ENCODE measurements around the gene LEMD2. TPM values are rescaled to one million over a fixed set of nuclear protein-coding genes. Genes with fewer than 3 reads are reported as not detected.

Gene LEMD2
- total RNA-seq, 2 experiments from 2014 or later, result 49.9 to 59.8 TPM

GRCh38 chr6:33815854-33816253 lies 26.9 kb upstream of the LEMD2 start:
- CTCF ChIA-PET, result no interaction called here
- Mint-ChIP-seq H3K27ac (no peak overlapping the region), H3K4me1 (ENCODE audit: low read depth) (peaks cover 2% of the 10 kb centered on the region), H3K4me3 (no peak overlapping the region), H3K36me3 (ENCODE audit: low read depth) (no peaks in the 10 kb centered on the region), H3K9me3 (ENCODE audit: insufficient read depth) (no peaks in the 10 kb centered on the region), H3K27me3 (ENCODE audit: low read depth) (peaks cover 21% of the 10 kb centered on the region)
- no peak for DNase-seq
- peak; percentile 53 for ATAC-seq
- POLR2A ChIA-PET, result no interaction called here

GRCh38 chr6:33813990-33814985 lies 25.4 kb upstream of the LEMD2 start:
- H3K4me1 Mint-ChIP-seq (ENCODE audit: low read depth), result no peaks in the 10 kb centered on the region
- H3K9me3 Mint-ChIP-seq (ENCODE audit: insufficient read depth), result no peaks in the 10 kb centered on the region
- ChIA-PET POLR2A (no interaction called here), CTCF (no interaction called here)
- ATAC-seq, result no peak
- H3K27ac Mint-ChIP-seq, result no peak overlapping the region
- H3K27me3 Mint-ChIP-seq (ENCODE audit: low read depth), result peaks cover 29% of the 10 kb centered on the region
- H3K4me3 Mint-ChIP-seq, result no peak overlapping the region
- no peaks in the 10 kb centered on the region for H3K36me3 Mint-ChIP-seq (ENCODE audit: low read depth)
- DNase-seq, result no peak

- Mint-ChIP-seq H3K27me3 (ENCODE audit: low read depth) (peaks cover 38% of the 10 kb centered on the region), H3K4me3 (no peak overlapping the region), H3K27ac (no peak overlapping the region), H3K4me1 (ENCODE audit: low read depth) (peaks cover 6% of the 10 kb centered on the region), H3K9me3 (ENCODE audit: insufficient read depth) (no peaks in the 10 kb centered on the region), H3K36me3 (ENCODE audit: low read depth) (no peaks in the 10 kb centered on the region)
- ChIA-PET POLR2A (interaction anchor here (0.6 kb wide), 1 partner anchor 1735 kb away, joined by 4 read pairs; no protein-coding TSS in a partner anchor), CTCF (no interaction called here)
- ATAC-seq (no peak), DNase-seq (no peak)
These were observed 24.4 kb upstream of the LEMD2 start for GRCh38 chr6:33813246-33813904.

GRCh38 chr6:33812669-33813068 lies 23.7 kb upstream of the LEMD2 start:
- Mint-ChIP-seq H3K4me3 (no peak overlapping the region), H3K36me3 (ENCODE audit: low read depth) (no peaks in the 10 kb centered on the region), H3K27ac (no peak overlapping the region), H3K9me3 (ENCODE audit: insufficient read depth) (no peaks in the 10 kb centered on the region), H3K4me1 (ENCODE audit: low read depth) (peaks cover 13% of the 10 kb centered on the region), H3K27me3 (ENCODE audit: low read depth) (peaks cover 45% of the 10 kb centered on the region)
- DNase-seq (peak; percentile 65), ATAC-seq (peak; percentile 72)
- ChIA-PET CTCF (no interaction called here), POLR2A (interaction anchor here (0.6 kb wide), 1 partner anchor 1735 kb away, joined by 4 read pairs; no protein-coding TSS in a partner anchor)

- no peak overlapping the region for H3K4me3 Mint-ChIP-seq
- DNase-seq, result no peak
- no peaks in the 10 kb centered on the region for H3K9me3 Mint-ChIP-seq (ENCODE audit: insufficient read depth)
- peaks cover 57% of the 10 kb centered on the region for H3K27me3 Mint-ChIP-seq (ENCODE audit: low read depth)
- no peak overlapping the region for H3K27ac Mint-ChIP-seq
- ATAC-seq, result no peak
- H3K4me1 Mint-ChIP-seq (ENCODE audit: low read depth), result peaks cover 21% of the 10 kb centered on the region
- ChIA-PET POLR2A (no interaction called here), CTCF (no interaction called here)
- H3K36me3 Mint-ChIP-seq (ENCODE audit: low read depth), result no peaks in the 10 kb centered on the region
These were observed 20.7 kb upstream of the LEMD2 start for GRCh38 chr6:33809594-33809993.

- DNase-seq (no peak), ATAC-seq (no peak)
- Mint-ChIP-seq H3K36me3 (ENCODE audit: low read depth) (no peaks in the 10 kb centered on the region), H3K9me3 (ENCODE audit: insufficient read depth) (no peaks in the 10 kb centered on the region), H3K4me1 (ENCODE audit: low read depth) (peaks cover 21% of the 10 kb centered on the region), H3K4me3 (no peak overlapping the region), H3K27me3 (ENCODE audit: low read depth) (peaks cover 56% of the 10 kb centered on the region), H3K27ac (no peak overlapping the region)
- ChIA-PET CTCF (no interaction called here), POLR2A (no interaction called here)
These were observed 19.8 kb upstream of the LEMD2 start for GRCh38 chr6:33808641-33809180.

GRCh38 chr6:33807606-33808005 lies 18.7 kb upstream of the LEMD2 start:
- peaks cover 52% of the 10 kb centered on the region for H3K27me3 Mint-ChIP-seq (ENCODE audit: low read depth)
- POLR2A ChIA-PET, result no interaction called here
- CTCF ChIA-PET, result interaction anchor here (1.0 to 1.6 kb wide), 3 partner anchors 36 to 247 kb away, joined by 3 to 4 read pairs (median 3); no protein-coding TSS in a partner anchor
- peaks cover 21% of the 10 kb centered on the region for H3K4me1 Mint-ChIP-seq (ENCODE audit: low read depth)
- no peak for DNase-seq
- no peaks in the 10 kb centered on the region for H3K9me3 Mint-ChIP-seq (ENCODE audit: insufficient read depth)
- no peak overlapping the region for H3K27ac Mint-ChIP-seq
- no peak for ATAC-seq
- no peaks in the 10 kb centered on the region for H3K36me3 Mint-ChIP-seq (ENCODE audit: low read depth)
- no peak overlapping the region for H3K4me3 Mint-ChIP-seq

- Mint-ChIP-seq H3K4me3 (no peak overlapping the region), H3K27ac (no peak overlapping the region), H3K9me3 (ENCODE audit: insufficient read depth) (no peaks in the 10 kb centered on the region), H3K27me3 (ENCODE audit: low read depth) (peaks cover 49% of the 10 kb centered on the region), H3K4me1 (ENCODE audit: low read depth) (peaks cover 21% of the 10 kb centered on the region), H3K36me3 (ENCODE audit: low read depth) (no peaks in the 10 kb centered on the region)
- no peak for ATAC-seq
- ChIA-PET CTCF (interaction anchor here (1.5 to 1.6 kb wide), 2 partner anchors 36 to 248 kb away, joined by 3 read pairs; no protein-coding TSS in a partner anchor), POLR2A (no interaction called here)
- no peak for DNase-seq
These were observed 17.9 kb upstream of the LEMD2 start for GRCh38 chr6:33806841-33807240.

GRCh38 chr6:33803571-33804053 lies 14.7 kb upstream of the LEMD2 start, which contains the start of gene MLN:
MLN (minus strand) TSS chr6:33804003; CDS start chr6:33801163, 2,840 bp downstream.
- H3K4me3 Mint-ChIP-seq, result no peak within 1 kb of the TSS
- H3K4me1 Mint-ChIP-seq (ENCODE audit: low read depth), result peaks cover 18% of the 10 kb centered on the region
- POLR2A ChIA-PET, result no interaction called here
- ATAC-seq (no peak), DNase-seq (no peak)
- peaks cover 41% of the 10 kb centered on the region for H3K27me3 Mint-ChIP-seq (ENCODE audit: low read depth)
- CTCF ChIA-PET, result no interaction called here
- no peaks in the 10 kb centered on the region for H3K9me3 Mint-ChIP-seq (ENCODE audit: insufficient read depth)
- H3K36me3 Mint-ChIP-seq (ENCODE audit: low read depth), result no peaks in the 10 kb centered on the region
- H3K27ac Mint-ChIP-seq, result no peak within 1 kb of the TSS

- ChIA-PET POLR2A (no interaction called here), CTCF (interaction anchor here (2.1 kb wide), 1 partner anchor 31 kb away, joined by 7 read pairs; no protein-coding TSS in a partner anchor)
- no peak overlapping the region for H3K27ac Mint-ChIP-seq
- H3K4me3 Mint-ChIP-seq, result no peak overlapping the region
- peaks cover 10% of the 10 kb centered on the region for H3K4me1 Mint-ChIP-seq (ENCODE audit: low read depth)
- ATAC-seq, result no peak
- H3K9me3 Mint-ChIP-seq (ENCODE audit: insufficient read depth), result no peaks in the 10 kb centered on the region
- H3K27me3 Mint-ChIP-seq (ENCODE audit: low read depth), result peaks cover 31% of the 10 kb centered on the region
- no peaks in the 10 kb centered on the region for H3K36me3 Mint-ChIP-seq (ENCODE audit: low read depth)
- no peak for DNase-seq
These were observed 13.4 kb upstream of the LEMD2 start for GRCh38 chr6:33802186-33802958.

GRCh38 chr6:33801611-33802010 lies 12.7 kb upstream of the LEMD2 start:
- POLR2A ChIA-PET, result interaction anchor here (0.6 kb wide), 1 partner anchor 22 kb away, joined by 3 read pairs; no protein-coding TSS in a partner anchor
- H3K27ac Mint-ChIP-seq, result no peak overlapping the region
- peaks cover 26% of the 10 kb centered on the region for H3K27me3 Mint-ChIP-seq (ENCODE audit: low read depth)
- no peaks in the 10 kb centered on the region for H3K36me3 Mint-ChIP-seq (ENCODE audit: low read depth)
- DNase-seq, result no peak
- no peak for ATAC-seq
- H3K9me3 Mint-ChIP-seq (ENCODE audit: insufficient read depth), result no peaks in the 10 kb centered on the region
- H3K4me1 Mint-ChIP-seq (ENCODE audit: low read depth), result peaks cover 4% of the 10 kb centered on the region
- H3K4me3 Mint-ChIP-seq, result no peak overlapping the region
- CTCF ChIA-PET, result interaction anchor here (2.1 kb wide), 1 partner anchor 30 kb away, joined by 7 read pairs; no protein-coding TSS in a partner anchor
